AG09309 (cell line): Measurements from ENCODE around the gene TSPAN12.

ENCODE experiments used
- DNase-seq: peaks from one replicate; pipeline ENCODE4 v3.0.0-alpha.2; 2010; ENCODE audit warnings: low read depth
- H3K4me3 ChIP-seq: 2 replicates; pipeline ENCODE4 v1.5.1; 2011; ENCODE audit warnings: mild to moderate bottlenecking, low read depth, low read length, moderate library complexity; ENCODE audit not compliant: control insufficient read depth
- CTCF ChIP-seq: IDR thresholded peaks from 2 replicates; pipeline ENCODE4 v1.5.1; 2011; ENCODE audit warnings: mild to moderate bottlenecking, low read depth, low read length, inconsistent platforms; ENCODE audit not compliant: insufficient read depth, control insufficient read depth; ENCODE audit errors: missing control alignments

The TSPAN12 gene

GRCh38 chr7:120770206-120770605 is 87.7 kb downstream of the TSPAN12 start:
- no peak for TF ChIP-seq CTCF
- no peak for DNase-seq
- no peak overlapping the region for H3K4me3 ChIP-seq

GRCh38 chr7:120760851-120761250 is 97.1 kb downstream of the TSPAN12 start:
- H3K4me3 ChIP-seq = no peak overlapping the region
- DNase-seq = no peak
- no peak for TF ChIP-seq CTCF

GRCh38 chr7:120760050-120760449 is 97.9 kb downstream of the TSPAN12 start:
- H3K4me3 ChIP-seq = no peak overlapping the region
- DNase-seq = no peak
- TF ChIP-seq CTCF = no peak

- no peak for DNase-seq
- TF ChIP-seq CTCF = no peak
- H3K4me3 ChIP-seq = no peak overlapping the region
These were observed 114.8 kb downstream of the TSPAN12 start for GRCh38 chr7:120743128-120743527.

- no peak overlapping the region for H3K4me3 ChIP-seq
- no peak for TF ChIP-seq CTCF
- no peak for DNase-seq
These were observed 115.6 kb downstream of the TSPAN12 start for GRCh38 chr7:120742372-120742771.

GRCh38 chr7:120741371-120742042 is 116.4 kb downstream of the TSPAN12 start:
- DNase-seq = no peak
- TF ChIP-seq CTCF = no peak
- H3K4me3 ChIP-seq = no peak overlapping the region
